Smooth muscle cell of the pulmonary artery (primary cell): ENCODE data around the gene ADORA2A. TPM values are rescaled to one million over a fixed set of nuclear protein-coding genes. Genes with fewer than 3 reads are reported as not detected.

Experiments
- total RNA-seq: library from RNA; depleted of rRNA; stranded (reverse); fragments of >200 nt; gene quantifications from 2 replicates; pipeline ENCODE4 v1.2.3, GENCODE V29; 2014

Gene ADORA2A
- 1.6 and 2.5 TPM in 2 replicates for total RNA-seq

DNA sequence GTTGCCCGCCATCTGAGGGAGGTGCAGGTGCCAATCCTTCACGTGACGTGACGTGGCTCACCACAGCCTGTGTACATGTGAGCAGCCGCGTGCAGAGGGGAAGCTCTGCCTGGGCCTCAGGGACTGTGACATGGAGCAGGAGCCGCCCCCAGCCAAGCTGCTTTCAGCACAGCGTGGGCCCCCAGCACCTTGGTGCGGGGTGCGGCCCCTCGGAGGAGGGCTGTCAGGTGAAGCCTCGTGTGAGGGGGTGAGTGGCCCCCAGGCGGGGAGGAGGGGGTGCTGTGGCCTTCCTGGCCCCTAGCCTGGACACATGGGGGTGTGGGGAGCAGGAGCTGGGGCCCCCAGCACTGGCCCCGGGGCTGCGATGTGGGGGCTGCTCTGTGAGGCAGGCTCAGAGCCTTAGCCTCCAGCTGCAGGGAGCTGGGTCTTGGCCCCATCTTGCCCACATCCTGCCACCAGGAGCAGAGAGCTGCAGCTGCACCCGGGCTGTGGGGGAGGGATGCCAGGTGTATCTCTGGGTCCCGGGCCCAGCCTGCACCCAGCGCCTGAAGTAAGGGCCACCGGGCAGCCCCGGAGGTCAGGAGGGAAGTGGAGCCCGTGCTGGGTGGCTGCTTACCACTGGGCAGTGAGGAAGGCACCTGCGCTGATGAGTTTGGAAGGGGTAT is at the start of gene ADORA2A:
Gene ADORA2A, plus strand, starts transcription at position 100 of the 665 bp plus-strand sequence. CDS start 5,806 bp downstream, outside the sequence.

Other genes with a start within 250 kb of the ADORA2A start
- 46.2 and 79.1 TPM in 2 replicates for gene SUSD2, start 246.1 kb upstream of the ADORA2A start, total RNA-seq
- gene GGT5, start 182.5 kb upstream of the ADORA2A start, total RNA-seq, result 12.1 and 52.3 TPM in 2 replicates
- 43.9 and 51.5 TPM in 2 replicates for gene SPECC1L, start 156.8 kb upstream of the ADORA2A start, total RNA-seq
- under 0.01 and 0.03 TPM in 2 replicates for gene UPB1, start 67.7 kb downstream of the ADORA2A start, total RNA-seq
- 130 and 154 TPM in 2 replicates for gene GUCD1, start 127.5 kb downstream of the ADORA2A start, total RNA-seq
- 147 and 155 TPM in 2 replicates for gene SNRPD3, start 128.4 kb downstream of the ADORA2A start, total RNA-seq
- gene LRRC75B, start 165.5 kb downstream of the ADORA2A start, total RNA-seq, result 4.1 and 5.2 TPM in 2 replicates
- gene GGT1, start 175.6 kb downstream of the ADORA2A start, total RNA-seq, result 0.83 and 1.2 TPM in 2 replicates